Neural cell (in vitro differentiated cells): ENCODE results near the gene GSG1L.

Source experiments
- CTCF ChIP-seq: fragments of 450-650 bp; IDR thresholded peaks from 2 replicates; pipeline ENCODE4 v1.5.1; 2014; ENCODE audit warnings: antibody characterized with exemption, mild to moderate bottlenecking, moderate library complexity; ENCODE audit not compliant: poor library complexity, severe bottlenecking
- TAF1 ChIP-seq: IDR thresholded peaks from 2 replicates; pipeline ENCODE4 v1.6.1; 2012; ENCODE audit warnings: low read depth

GRCh38 chr16:27917949-27918348 lies 145.6 kb downstream of the GSG1L start:
- TF ChIP-seq TAF1 (no peak), CTCF (no peak)
